Gastroesophageal sphincter (tissue), 4 donors: Measurements from ENCODE around the gene KCTD8. TPM values are rescaled to one million over a fixed set of nuclear protein-coding genes. Genes with fewer than 3 reads are reported as not detected.

Experiments used
- ATAC-seq: fragments of 150-250 bp; one replicate; pipeline ENCODE4 v1.9.1; 2016; ENCODE audit warnings: mild to moderate bottlenecking, moderate library complexity
- H3K27ac ChIP-seq, 4 donors: fragments of 200-600 bp; sonication (generic) in 3 of 4; 1 replicate in 3 of 4; 2 replicates in 1 of 4; pipeline ENCODE4 v1.5.1; 2016 to 2019
- H3K27me3 ChIP-seq: fragments of 200-600 bp; sonication (generic); one replicate; pipeline ENCODE4 v1.5.1; 2019
- H3K36me3 ChIP-seq, 2 donors: fragments of 200-600 bp; sonication (generic); one replicate each; pipeline ENCODE4 v1.5.1; 2019; ENCODE audit warnings: control low read depth in 1 of 2
- H3K4me1 ChIP-seq, 3 donors: fragments of 200-600 bp; sonication (generic); 1 replicate in 2 of 3; 2 replicates in 1 of 3; pipeline ENCODE4 v1.5.1; 2016 to 2019; ENCODE audit warnings: control low read depth in 2 of 3
- H3K4me3 ChIP-seq, 2 donors: fragments of 200-600 bp; sonication (generic); one replicate each; pipeline ENCODE4 v1.5.1; 2019; ENCODE audit warnings: mild to moderate bottlenecking in 1 of 2, moderate library complexity in 1 of 2
- H3K9me3 ChIP-seq, 3 donors: fragments of 200-600 bp; sonication (generic); one replicate each; pipeline ENCODE4 v1.5.1; 2017 to 2019; ENCODE audit warnings: control low read depth in 2 of 3
- EP300 ChIP-seq: sonication (generic); formaldehyde crosslinking; IDR thresholded peaks from one replicate; pipeline ENCODE4 v1.6.1; 2017; ENCODE audit warnings: antibody characterized with exemption, mild to moderate bottlenecking
- POLR2A ChIP-seq, 2 donors: fragments of 450-650 bp; IDR thresholded peaks; one replicate each; pipeline ENCODE4 v1.6.1; 2017; ENCODE audit warnings: antibody characterized with exemption in 2 of 2, mild to moderate bottlenecking in 2 of 2, moderate library complexity in 1 of 2
- POLR2AphosphoS5 ChIP-seq: sonication (generic); formaldehyde crosslinking; IDR thresholded peaks from one replicate; pipeline ENCODE4 v1.6.1; 2017; ENCODE audit warnings: antibody characterized with exemption
- WGBS, 2 donors: methylation state at CpG; one replicate each; pipeline ENCODE4 v1.1.5; 2018; ENCODE audit warnings: low coverage in 1 of 2; 5-methylcytosine and 5-hydroxymethylcytosine counted together
- total RNA-seq, 4 donors: library from RNA; depleted of rRNA; stranded (reverse); fragments of >200 nt; gene quantifications; one replicate each; pipeline ENCODE4 v1.1.0, GENCODE V29; 2016
- TF ChIP-seq, protein P1 (sequence below), 4 experiments: fragments of 200-600 bp in 2 of 4; fragments of 450-650 bp in 2 of 4; sonication (generic) in 1 of 4; IDR thresholded peaks; one replicate each; pipeline ENCODE4 v1.5.1; 2017 to 2019; ENCODE audit warnings: antibody characterized with exemption in 4 of 4, mild to moderate bottlenecking in 2 of 4, moderate library complexity in 2 of 4

KCTD8 gene
- total RNA-seq, 4 donors from 2014 or later = 0.89 to 4.4 (median 2.4) TPM

DNA sequence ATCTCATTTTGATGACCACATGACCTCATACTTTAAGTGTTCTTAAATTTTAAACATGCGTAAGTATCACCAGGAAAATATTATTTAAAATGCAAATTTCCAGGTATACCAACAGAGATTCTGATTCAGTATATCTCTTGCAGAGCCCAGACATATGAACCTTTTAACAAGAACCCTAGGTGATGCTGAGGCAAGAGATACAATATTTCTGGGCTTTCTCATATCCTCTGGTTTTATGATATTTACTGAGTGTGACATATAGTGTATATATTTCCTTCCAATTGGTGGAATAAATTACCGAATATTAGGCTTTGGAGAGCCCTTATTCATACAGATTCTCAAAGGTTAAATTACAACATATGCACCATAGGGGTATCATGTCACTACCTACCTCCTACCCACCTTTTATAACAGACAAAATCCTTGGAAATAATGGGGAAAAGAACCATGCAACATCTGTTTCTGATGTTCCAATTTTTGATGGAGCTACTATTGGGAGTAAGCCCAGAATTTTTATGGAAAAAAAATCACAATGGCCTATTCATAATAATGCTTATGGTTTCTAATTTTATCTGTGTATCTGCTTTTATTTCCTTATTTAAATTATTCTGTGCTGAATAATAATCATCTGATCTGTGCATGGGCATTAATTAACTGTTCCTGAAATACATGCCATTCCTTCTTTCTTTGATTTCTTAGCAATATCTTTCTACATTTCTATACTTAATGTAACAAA, 27.1 kb downstream of the KCTD8 start:
- Histone ChIP-seq H3K27ac (no peak overlapping the region), H3K4me3 (no peak overlapping the region), H3K36me3 (no peaks in the 10 kb centered on the region), H3K27me3 (no peaks in the 10 kb centered on the region), H3K4me1 (no peaks in the 10 kb centered on the region), H3K9me3 (no peaks in the 10 kb centered on the region)
- ATAC-seq = no peak
- TF ChIP-seq POLR2AphosphoS5 (no peak), EP300 (no peak), POLR2A (IDR thresholded peaks at IDR 0.05) (no peak)
- TF ChIP-seq, protein P1, sequence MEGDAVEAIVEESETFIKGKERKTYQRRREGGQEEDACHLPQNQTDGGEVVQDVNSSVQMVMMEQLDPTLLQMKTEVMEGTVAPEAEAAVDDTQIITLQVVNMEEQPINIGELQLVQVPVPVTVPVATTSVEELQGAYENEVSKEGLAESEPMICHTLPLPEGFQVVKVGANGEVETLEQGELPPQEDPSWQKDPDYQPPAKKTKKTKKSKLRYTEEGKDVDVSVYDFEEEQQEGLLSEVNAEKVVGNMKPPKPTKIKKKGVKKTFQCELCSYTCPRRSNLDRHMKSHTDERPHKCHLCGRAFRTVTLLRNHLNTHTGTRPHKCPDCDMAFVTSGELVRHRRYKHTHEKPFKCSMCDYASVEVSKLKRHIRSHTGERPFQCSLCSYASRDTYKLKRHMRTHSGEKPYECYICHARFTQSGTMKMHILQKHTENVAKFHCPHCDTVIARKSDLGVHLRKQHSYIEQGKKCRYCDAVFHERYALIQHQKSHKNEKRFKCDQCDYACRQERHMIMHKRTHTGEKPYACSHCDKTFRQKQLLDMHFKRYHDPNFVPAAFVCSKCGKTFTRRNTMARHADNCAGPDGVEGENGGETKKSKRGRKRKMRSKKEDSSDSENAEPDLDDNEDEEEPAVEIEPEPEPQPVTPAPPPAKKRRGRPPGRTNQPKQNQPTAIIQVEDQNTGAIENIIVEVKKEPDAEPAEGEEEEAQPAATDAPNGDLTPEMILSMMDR (IDR thresholded peaks at IDR 0.05) = no peak
- WGBS, 2 donors = 85 to 94% methylated on average over 2 of the region's 2 CpGs

GRCh38 chr4:44415251-44415650, 33.4 kb downstream of the KCTD8 start:
- Histone ChIP-seq H3K4me3 (no peak overlapping the region), H3K27ac (no peak overlapping the region), H3K9me3 (no peaks in the 10 kb centered on the region), H3K27me3 (no peaks in the 10 kb centered on the region), H3K36me3 (no peaks in the 10 kb centered on the region), H3K4me1 (no peaks in the 10 kb centered on the region)
- WGBS, 2 donors = 83 to 100% methylated on average over 1 of the region's 1 CpG
- ATAC-seq = no peak
- TF ChIP-seq, protein P1 (IDR thresholded peaks at IDR 0.05) = no peak
- no peak for TF ChIP-seq POLR2A (IDR thresholded peaks at IDR 0.05)

DNA sequence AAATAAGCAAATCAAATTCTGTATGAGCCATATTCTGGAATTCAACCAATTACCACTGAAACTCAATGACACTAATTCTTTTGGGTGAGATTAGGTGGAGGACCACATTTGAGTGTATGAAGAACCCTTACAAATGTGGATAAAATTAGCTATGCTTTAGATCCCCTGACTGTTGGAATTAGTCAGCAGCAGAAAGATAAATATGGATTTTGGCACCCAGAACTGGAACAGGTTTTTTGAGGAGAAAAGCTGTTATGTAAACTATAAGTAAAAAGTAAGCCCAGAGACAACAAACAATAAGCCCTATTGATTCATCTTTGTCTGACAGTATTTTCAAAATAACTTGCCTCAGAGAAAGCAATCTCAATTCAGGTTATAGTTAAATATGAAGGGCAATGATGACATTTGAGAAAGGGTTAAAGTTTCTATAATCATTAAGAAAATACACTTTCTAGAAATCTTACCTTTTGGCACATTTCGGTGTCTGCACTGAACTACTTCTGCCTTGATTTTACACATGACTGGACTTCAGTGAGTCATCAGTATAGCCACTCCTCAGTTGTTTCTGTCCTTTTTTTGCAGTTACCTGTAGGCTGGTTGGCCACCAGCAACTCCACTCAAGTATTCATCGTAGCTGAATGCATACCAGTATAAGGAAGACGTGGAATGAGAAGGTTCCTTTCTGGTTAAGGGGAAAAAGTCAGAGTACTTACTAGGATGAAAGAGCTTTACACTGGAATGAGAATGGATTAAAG, 80.0 kb downstream of the KCTD8 start:
- no peak for ATAC-seq
- no peaks in the 10 kb centered on the region for H3K36me3 ChIP-seq
- H3K27ac ChIP-seq = no peak overlapping the region
- no peak for TF ChIP-seq POLR2AphosphoS5
- TF ChIP-seq, protein P1 (IDR thresholded peaks at IDR 0.05) = no peak
- TF ChIP-seq POLR2A (IDR thresholded peaks at IDR 0.05) = no peak
- TF ChIP-seq EP300 = no peak
- no peaks in the 10 kb centered on the region for H3K4me1 ChIP-seq
- H3K27me3 ChIP-seq = no peaks in the 10 kb centered on the region
- no peak overlapping the region for H3K4me3 ChIP-seq
- 67 to 72% methylated on average over 1 to 3 of the region's 3 CpGs for WGBS, 2 donors
- H3K9me3 ChIP-seq = no peaks in the 10 kb centered on the region

- no peak for ATAC-seq
- 86 to 87% methylated on average over 3 of the region's 3 CpGs for WGBS, 2 donors
Measured at GRCh38 chr4:44354172-44354571, 94.4 kb downstream of the KCTD8 start.

More at GRCh38 chr4:44354172-44354571, 94.4 kb downstream of the KCTD8 start:
- Histone ChIP-seq H3K27me3 (no peaks in the 10 kb centered on the region), H3K36me3 (no peaks in the 10 kb centered on the region), H3K4me3 (no peak overlapping the region), H3K4me1 (no peaks in the 10 kb centered on the region), H3K9me3 (no peaks in the 10 kb centered on the region), H3K27ac (no peak overlapping the region)
- TF ChIP-seq POLR2AphosphoS5 (no peak), EP300 (no peak), POLR2A (IDR thresholded peaks at IDR 0.05) (no peak)
- TF ChIP-seq, protein P1 (IDR thresholded peaks at IDR 0.05) = no peak
